Lung (tissue), 15 donors: Measurements from ENCODE around the gene SPATA31A7. TPM values are rescaled to one million over a fixed set of nuclear protein-coding genes. Genes with fewer than 3 reads are reported as not detected.
"Not testable (repeated sequence)": the region's sequence is repeated elsewhere in the genome, so short reads cannot be mapped to it uniquely, and the experiment has no call there.

Source experiments
- ATAC-seq: fragments of 200-7000 bp; cut with Tn5 transposase; one replicate; pipeline ENCODE4 v1.9.1; 2020; ENCODE audit warnings: moderate number of reproducible peaks; ENCODE audit not compliant: insufficient read depth, low FRiP score
- DNase-seq, 3 donors: peaks; one replicate each; pipeline ENCODE4 v3.0.0-alpha.2; 2013 to 2017
- H3K27ac ChIP-seq, 2 donors: one replicate each; pipeline ENCODE4 v1.5.1; 2013; ENCODE audit warnings: mild to moderate bottlenecking in 2 of 2, moderate library complexity in 2 of 2, control low read depth in 1 of 2, inconsistent platforms in 1 of 2, low read depth in 1 of 2, low read length in 1 of 2
- H3K27me3 ChIP-seq, 3 donors: one replicate each; pipeline ENCODE4 v1.5.1; 2013; ENCODE audit warnings: low read length in 2 of 3; ENCODE audit not compliant: control insufficient read depth in 3 of 3, insufficient read depth in 3 of 3
- H3K36me3 ChIP-seq, 4 donors: one replicate each; pipeline ENCODE4 v1.5.1; 2013; ENCODE audit warnings: low read length in 4 of 4, mild to moderate bottlenecking in 1 of 4, moderate library complexity in 1 of 4; ENCODE audit not compliant: control insufficient read depth in 4 of 4, insufficient read depth in 4 of 4
- H3K4me1 ChIP-seq, 5 donors: one replicate each; pipeline ENCODE4 v1.5.1; 2013; ENCODE audit warnings: low read length in 5 of 5, mild to moderate bottlenecking in 2 of 5, moderate library complexity in 1 of 5; ENCODE audit not compliant: control insufficient read depth in 5 of 5, insufficient read depth in 5 of 5
- H3K4me3 ChIP-seq: one replicate; pipeline ENCODE4 v1.5.1; 2013; ENCODE audit warnings: mild to moderate bottlenecking, control low read depth, moderate library complexity
- H3K9ac ChIP-seq, 2 donors: one replicate each; pipeline ENCODE4 v1.5.1; 2013; ENCODE audit warnings: low read length in 2 of 2, control low read depth in 1 of 2; ENCODE audit not compliant: insufficient read depth in 1 of 2
- H3K9me3 ChIP-seq, 4 donors: one replicate each; pipeline ENCODE4 v1.5.1; 2013; ENCODE audit warnings: low read length in 3 of 4, mild to moderate bottlenecking in 1 of 4, moderate library complexity in 1 of 4; ENCODE audit not compliant: control insufficient read depth in 4 of 4, insufficient read depth in 3 of 4
- WGBS, 2 donors: extraction: QIAGEN DNeasy Blood & Tissue Kit; methylation state at CpG; one replicate each; pipeline ENCODE4 v1.1.7; 2013; 5-methylcytosine and 5-hydroxymethylcytosine counted together
- long read RNA-seq, 5 donors: transcript quantifications; one replicate each; lab custom pipeline, GENCODE V29; 2026
- polyA plus RNA-seq, 2 donors: library from polyadenylated mRNA; stranded (reverse); fragments of 200-250 nt; gene quantifications; one replicate each; pipeline ENCODE4 v1.2.1, GENCODE V29; 2013
- small RNA-seq: library from RNA; depleted of rRNA; stranded (forward); fragments of <200 nt; gene quantifications from one replicate; pipeline ENCODE3, GENCODE V24; 2014; ENCODE audit warnings: low replicate concordance
- total RNA-seq, 2 donors: library from RNA; depleted of rRNA in 1 of 2; stranded (reverse); fragments of >200 nt in 1 of 2; gene quantifications; one replicate each; pipeline ENCODE4 v1.2.1, GENCODE V29; 2014 to 2021
- donor health status: Bipolar disorder and iron deficiency.
- donor health status: healthy.
- donor health status: DM: yes; HTN: yes; CAD: no.

The SPATA31A7 gene
- not detected for total RNA-seq
- polyA plus RNA-seq, result not detected
- long read RNA-seq, donor 1, result 0 reads
- long read RNA-seq, donor 2, result 0 reads
- long read RNA-seq, donor 3, result 0 reads
- long read RNA-seq, donor 4, result 0 reads
- long read RNA-seq, donor 5, result 0 reads

DNA sequence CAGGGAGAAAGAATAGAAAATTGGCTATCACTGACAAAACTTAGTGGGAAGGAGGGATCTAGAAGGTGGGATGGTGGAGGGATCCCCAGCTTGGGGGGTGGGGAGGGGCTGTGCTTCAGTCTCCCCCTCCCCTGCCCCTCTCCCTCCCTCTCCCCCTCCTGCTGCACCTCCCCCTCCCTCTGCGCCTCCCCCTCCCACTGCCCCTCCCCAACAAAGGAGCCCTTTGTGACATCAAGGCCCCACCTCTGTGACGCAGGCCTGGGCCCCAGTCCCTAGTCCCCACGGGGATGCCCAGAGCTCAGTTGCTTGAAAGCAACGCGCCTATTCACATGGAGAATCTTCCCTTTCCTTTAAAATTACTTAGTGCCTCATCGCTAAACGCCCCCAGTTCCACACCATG, at the start of gene SPATA31A7:
SPATA31A7 (plus strand) TSS at position 301 of the 400 bp plus-strand sequence; CDS start at position 330, 29 bp downstream.
- WGBS, 2 donors, result no CpG with 5 or more reads among the region's 7 CpGs
- H3K27ac ChIP-seq, H3K9ac ChIP-seq, H3K36me3 ChIP-seq, H3K27me3 ChIP-seq, DNase-seq, H3K9me3 ChIP-seq, H3K4me1 ChIP-seq, H3K4me3 ChIP-seq, ATAC-seq: not testable (repeated sequence)

DNA sequence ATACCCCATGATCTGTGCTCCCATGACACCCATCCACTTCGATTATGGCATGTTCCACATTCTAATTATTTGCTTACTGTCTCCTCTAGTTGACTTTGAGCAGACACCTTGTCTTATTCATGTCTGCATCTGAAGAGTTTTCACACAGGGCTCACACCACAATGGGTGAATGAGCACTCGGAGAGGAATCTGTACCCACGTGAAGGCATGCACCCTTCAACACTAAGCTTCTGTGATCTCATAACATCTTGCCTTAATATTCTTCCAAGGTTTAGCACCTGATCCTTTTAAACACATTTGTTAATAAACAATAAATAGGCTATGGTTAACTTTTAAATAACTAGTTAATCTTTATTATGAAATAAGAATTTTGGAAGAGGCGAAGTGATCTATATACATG, 36.6 kb downstream of the SPATA31A7 start:
- not testable (repeated sequence) for H3K36me3 ChIP-seq, DNase-seq, H3K4me1 ChIP-seq, H3K9me3 ChIP-seq, H3K27ac ChIP-seq, H3K4me3 ChIP-seq, H3K27me3 ChIP-seq, ATAC-seq, H3K9ac ChIP-seq
- WGBS, 2 donors, result 91 to 100% methylated on average over 1 to 2 of the region's 4 CpGs

Small RNA genes within 50 kb of the gene (small RNA-seq; reads per million reads assigned to genes)
- gene BX005040.2, result not detected
